MM.1S (cell line): ENCODE results near the gene ISLR.

ENCODE experiments used
- CTCF ChIP-seq: fragments of 300-600 bp; sonication (generic); IDR thresholded peaks from 2 replicates; pipeline ENCODE4 v1.5.1; 2016; ENCODE audit warnings: antibody characterized with exemption, low read length, mixed read lengths
- EZH2 ChIP-seq: fragments of 300-600 bp; sonication (generic); optimal IDR thresholded peaks from 2 replicates; pipeline ENCODE3; 2017; ENCODE audit warnings: low read depth, mild to moderate bottlenecking, antibody characterized with exemption, low read length, mixed read lengths
- EZH2phosphoT487 ChIP-seq: fragments of 300-600 bp; sonication (generic); IDR thresholded peaks from 2 replicates; pipeline ENCODE4 v1.6.1; 2018; ENCODE audit warnings: antibody characterized with exemption, low read length

- TF ChIP-seq CTCF: no peak
- TF ChIP-seq EZH2: no peak
- no peak for TF ChIP-seq EZH2phosphoT487
Observed at GRCh38 chr15:74217907-74218885, 44.7 kb downstream of the ISLR start.
